Lower lobe of right lung (tissue), 2 donors: ENCODE results near the gene SREBF1. TPM values are rescaled to one million over a fixed set of nuclear protein-coding genes. Genes with fewer than 3 reads are reported as not detected.
A peak's percentile ranks its signal among the peaks of the same experiment; 100 is the strongest.

Experiments
- ATAC-seq, 2 donors: fragments of 200-7000 bp; cut with Tn5 transposase; one replicate each; pipeline ENCODE4 v1.9.1; 2020 to 2022; ENCODE audit warnings: mild to moderate bottlenecking in 2 of 2, moderate library complexity in 2 of 2
- DNase-seq: peaks from one replicate; pipeline ENCODE4 v3.0.0-alpha.2; 2020
- H3K27ac ChIP-seq: fragments of 200-600 bp; one replicate; pipeline ENCODE4 v1.8.0; 2022
- H3K27me3 ChIP-seq: fragments of 200-600 bp; one replicate; pipeline ENCODE4 v1.8.0; 2022; ENCODE audit warnings: low read depth
- H3K36me3 ChIP-seq: fragments of 200-600 bp; one replicate; pipeline ENCODE4 v1.8.0; 2022; ENCODE audit warnings: mild to moderate bottlenecking
- H3K4me1 ChIP-seq: fragments of 200-600 bp; one replicate; pipeline ENCODE4 v1.8.0; 2022
- H3K4me3 ChIP-seq: fragments of 200-600 bp; one replicate; pipeline ENCODE4 v1.8.0; 2022; ENCODE audit warnings: mild to moderate bottlenecking
- H3K9me3 ChIP-seq: fragments of 200-600 bp; one replicate; pipeline ENCODE4 v1.8.0; 2022
- intact Hi-C: fragments of 100-400 bp; cut with DNase I; formaldehyde crosslinking; loops from one replicate; pipeline ENCODE4 v1.11.0; 2022
- microRNA-seq: library from miRNA; unstranded; fragments of <30 nt; microRNA quantifications from one replicate; pipeline ENCODE4 v1.2.0, GENCODE V29; 2020; ENCODE audit warnings: borderline number of aligned reads
- total RNA-seq: library from RNA; stranded (reverse); fragmentation: NEBNext Ultra II Directional; extraction: Animal tissue kit (Norgen Biotek cat#: 25700); gene quantifications from one replicate; pipeline ENCODE4 v1.2.1, GENCODE V29; 2021
- TF ChIP-seq, protein P1 (sequence below): fragments of 200-600 bp; IDR thresholded peaks from one replicate; pipeline ENCODE4 v1.8.0; 2022; ENCODE audit warnings: antibody characterized with exemption, mild to moderate bottlenecking
- donor health status: DM: no; HTN: yes; CAD: no; lungs with severe emphysema.

Gene SREBF1
- total RNA-seq, 1 donor from 2014 or later, result 77.2 TPM

DNA sequence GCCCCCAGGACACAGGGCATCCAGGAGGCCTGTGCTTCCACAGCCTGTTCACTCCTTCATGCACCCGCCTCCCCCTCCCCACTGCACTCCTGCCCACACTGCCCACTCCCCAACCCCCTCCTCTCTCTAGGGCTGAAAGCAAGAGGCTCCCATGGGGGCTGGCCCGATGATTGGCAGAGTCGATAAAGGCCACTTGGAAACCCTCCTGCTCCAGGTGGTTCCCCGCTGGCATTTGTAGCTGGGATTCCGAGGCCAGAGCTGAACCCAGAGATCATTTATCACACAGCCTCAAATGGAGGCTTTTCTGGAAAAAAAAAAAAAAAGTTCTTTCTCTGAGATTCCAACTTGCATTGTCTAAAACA lies 74.1 kb downstream of the SREBF1 start:
- DNase-seq (no peak), ATAC-seq (no peak)
- peaks cover 6% of the 10 kb centered on the region for H3K36me3 ChIP-seq
- no peak overlapping the region for H3K4me3 ChIP-seq
- no peak overlapping the region for H3K27ac ChIP-seq
- H3K9me3 ChIP-seq, result no peaks in the 10 kb centered on the region
- H3K4me1 ChIP-seq, result peaks cover 3% of the 10 kb centered on the region
- intact Hi-C loops, result no loop called here
- TF ChIP-seq, protein P1, sequence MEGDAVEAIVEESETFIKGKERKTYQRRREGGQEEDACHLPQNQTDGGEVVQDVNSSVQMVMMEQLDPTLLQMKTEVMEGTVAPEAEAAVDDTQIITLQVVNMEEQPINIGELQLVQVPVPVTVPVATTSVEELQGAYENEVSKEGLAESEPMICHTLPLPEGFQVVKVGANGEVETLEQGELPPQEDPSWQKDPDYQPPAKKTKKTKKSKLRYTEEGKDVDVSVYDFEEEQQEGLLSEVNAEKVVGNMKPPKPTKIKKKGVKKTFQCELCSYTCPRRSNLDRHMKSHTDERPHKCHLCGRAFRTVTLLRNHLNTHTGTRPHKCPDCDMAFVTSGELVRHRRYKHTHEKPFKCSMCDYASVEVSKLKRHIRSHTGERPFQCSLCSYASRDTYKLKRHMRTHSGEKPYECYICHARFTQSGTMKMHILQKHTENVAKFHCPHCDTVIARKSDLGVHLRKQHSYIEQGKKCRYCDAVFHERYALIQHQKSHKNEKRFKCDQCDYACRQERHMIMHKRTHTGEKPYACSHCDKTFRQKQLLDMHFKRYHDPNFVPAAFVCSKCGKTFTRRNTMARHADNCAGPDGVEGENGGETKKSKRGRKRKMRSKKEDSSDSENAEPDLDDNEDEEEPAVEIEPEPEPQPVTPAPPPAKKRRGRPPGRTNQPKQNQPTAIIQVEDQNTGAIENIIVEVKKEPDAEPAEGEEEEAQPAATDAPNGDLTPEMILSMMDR, result no peak
- no peaks in the 10 kb centered on the region for H3K27me3 ChIP-seq

Small RNA genes lying within 50 kb of the gene (microRNA-seq; reads per million reads assigned to microRNA genes)
- 13.1 reads per million, percentile 22 among the genes with 10 or more reads in this experiment for gene MIR33B
- gene MIR6777, result not detected

Other genes with a start within 250 kb of the SREBF1 start
- 20.1 TPM for gene PEMT, start 245.3 kb downstream of the SREBF1 start, total RNA-seq
- gene RAI1, start 155.5 kb downstream of the SREBF1 start, total RNA-seq, result 31.1 TPM
- gene TOM1L2, start 135.4 kb upstream of the SREBF1 start, total RNA-seq, result 63.4 TPM
- 13.4 TPM for gene DRC3, start 135.9 kb upstream of the SREBF1 start, total RNA-seq
- 22.9 TPM for gene ATPAF2, start 202.2 kb upstream of the SREBF1 start, total RNA-seq
- 11.9 TPM for gene GID4, start 202.4 kb upstream of the SREBF1 start, total RNA-seq